LNCAP (cell line): ENCODE data around the gene RPLP2.

Experiments used
- CTCF ChIP-seq: fragments of 450-650 bp; IDR thresholded peaks from 2 replicates; pipeline ENCODE4 v1.5.1; 2017; ENCODE audit warnings: mild to moderate bottlenecking

Gene RPLP2

DNA sequence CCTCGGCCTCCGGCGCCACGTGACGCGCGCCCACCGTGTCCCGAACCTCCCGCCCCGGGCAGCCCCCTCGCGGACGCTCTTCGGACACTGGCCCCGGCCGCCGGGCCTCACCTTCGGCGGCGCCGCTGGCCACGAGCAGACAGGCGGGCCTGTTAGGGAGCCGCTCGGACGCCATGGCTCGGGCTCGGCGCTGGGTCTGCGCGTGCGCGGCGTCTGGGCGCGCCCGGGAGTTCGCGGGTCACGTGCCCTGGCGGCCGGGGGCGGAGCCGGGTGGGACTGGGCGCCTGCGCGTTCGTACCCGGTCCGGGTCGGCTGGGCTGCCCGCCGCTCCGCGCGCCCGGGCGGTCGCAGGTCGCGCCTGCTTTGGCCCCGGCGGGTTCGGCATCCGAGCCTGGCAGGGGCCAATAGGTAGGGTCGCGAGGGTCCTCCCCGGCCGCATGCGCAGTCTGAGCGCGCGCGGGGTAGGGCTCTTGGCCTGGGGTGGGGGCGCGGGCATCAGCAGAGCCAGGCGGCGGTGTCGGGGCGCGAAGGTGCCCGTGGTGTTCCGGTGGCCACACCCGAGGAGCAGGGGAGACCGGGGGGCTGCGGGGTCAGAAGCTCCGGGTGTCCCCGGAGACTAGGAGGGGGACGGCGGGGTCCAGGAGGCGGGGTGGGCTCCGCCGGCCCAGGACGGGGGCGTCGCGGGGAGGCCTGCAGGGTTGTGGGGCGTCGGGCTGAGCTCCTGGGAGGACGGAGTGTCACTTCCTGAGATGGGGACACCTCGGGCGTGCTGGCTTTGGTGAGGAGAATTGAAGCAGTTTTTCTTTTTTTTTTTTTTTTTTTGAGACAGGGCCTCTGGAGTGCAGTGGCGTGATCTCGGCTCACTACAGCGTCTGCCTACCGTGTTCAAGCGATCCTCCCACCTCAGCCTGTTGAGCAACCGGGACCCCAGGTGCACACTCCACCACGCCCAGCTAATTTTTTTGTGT, 32.2 kb upstream of the RPLP2 start, which contains the start of gene GATD1:
Gene GATD1, minus strand, starts transcription at position 200 of the 968 bp plus-strand sequence. Its CDS starts 25 bp downstream, at position 175.
- no peak for TF ChIP-seq CTCF

DNA sequence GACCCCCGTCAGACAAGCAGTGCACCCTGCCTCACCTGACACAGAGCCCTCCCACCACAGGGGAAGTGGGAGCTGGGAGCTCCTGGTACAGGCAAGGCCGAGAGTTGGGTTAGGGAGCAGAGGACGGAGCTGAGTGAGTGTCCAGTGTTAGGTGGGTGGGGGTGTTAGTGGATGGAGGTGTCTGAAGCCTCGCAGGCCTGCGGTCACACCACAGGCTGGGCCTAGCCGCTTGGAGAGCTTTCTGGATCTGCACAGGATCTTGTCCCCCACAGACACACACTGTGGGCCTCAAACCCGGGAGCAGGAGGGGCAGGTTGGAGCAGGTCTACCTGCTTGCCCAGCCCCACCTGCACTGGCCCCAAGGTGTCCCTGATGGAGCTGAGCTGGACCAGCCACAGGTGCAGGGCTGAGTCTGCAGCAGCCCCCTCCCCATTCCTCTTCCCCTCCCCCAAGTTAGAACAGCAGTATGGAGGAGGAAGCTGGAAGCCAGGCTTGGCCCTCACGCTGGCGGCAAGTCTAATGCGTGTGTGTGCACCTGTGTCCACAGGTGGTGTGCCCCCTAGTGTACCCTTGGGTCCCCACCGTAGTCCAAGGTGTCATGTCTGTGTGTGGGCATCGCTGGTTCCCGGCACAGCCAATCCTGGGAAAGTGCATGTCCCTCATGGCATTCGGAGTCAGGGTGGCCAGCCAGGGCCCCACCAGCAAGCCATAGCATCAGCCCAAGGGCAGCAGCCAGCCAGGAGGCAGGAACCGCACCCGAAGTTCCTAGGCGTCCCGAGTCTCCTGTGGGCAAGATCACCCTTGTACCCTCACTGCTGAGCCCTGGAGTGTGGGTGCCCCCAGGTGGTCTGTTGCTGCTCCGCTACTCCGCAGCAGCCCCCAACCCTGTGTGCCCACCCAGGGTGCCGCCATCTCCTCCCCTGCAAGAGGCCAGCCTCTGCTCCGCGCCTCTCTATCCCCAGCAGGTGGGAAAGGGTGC, 30.5 kb upstream of the RPLP2 start:
- no peak; the same call in 1 of the 2 replicates for TF ChIP-seq CTCF

DNA sequence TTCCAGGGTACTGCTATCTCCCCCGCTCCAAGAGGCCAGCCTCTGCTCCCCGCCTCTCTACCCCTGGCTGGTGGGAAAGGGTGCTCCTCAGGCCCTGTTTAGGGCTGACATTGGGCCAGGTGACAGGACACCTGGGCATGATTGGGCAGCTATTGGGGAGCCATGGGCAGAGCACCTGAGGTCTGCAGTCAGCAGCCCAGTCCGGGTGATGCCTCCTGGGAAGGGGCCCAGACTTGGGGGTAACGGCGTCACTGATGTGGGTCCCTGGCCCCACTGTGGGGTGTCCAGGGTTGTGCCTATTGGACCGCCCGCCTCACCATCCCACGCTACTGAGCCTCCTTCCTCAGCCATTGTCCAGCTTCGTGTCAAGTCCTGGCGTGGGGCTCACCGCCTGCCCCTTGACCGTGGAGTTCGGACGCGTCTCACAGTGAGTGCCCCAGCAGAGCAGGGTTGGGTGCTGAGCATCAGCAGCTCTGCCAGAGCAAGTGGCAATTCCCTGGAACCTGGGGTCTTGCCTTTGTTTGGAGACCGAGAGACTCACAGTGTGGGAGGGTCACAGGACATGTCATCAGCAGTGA, 29.7 kb upstream of the RPLP2 start:
- no peak for TF ChIP-seq CTCF

DNA sequence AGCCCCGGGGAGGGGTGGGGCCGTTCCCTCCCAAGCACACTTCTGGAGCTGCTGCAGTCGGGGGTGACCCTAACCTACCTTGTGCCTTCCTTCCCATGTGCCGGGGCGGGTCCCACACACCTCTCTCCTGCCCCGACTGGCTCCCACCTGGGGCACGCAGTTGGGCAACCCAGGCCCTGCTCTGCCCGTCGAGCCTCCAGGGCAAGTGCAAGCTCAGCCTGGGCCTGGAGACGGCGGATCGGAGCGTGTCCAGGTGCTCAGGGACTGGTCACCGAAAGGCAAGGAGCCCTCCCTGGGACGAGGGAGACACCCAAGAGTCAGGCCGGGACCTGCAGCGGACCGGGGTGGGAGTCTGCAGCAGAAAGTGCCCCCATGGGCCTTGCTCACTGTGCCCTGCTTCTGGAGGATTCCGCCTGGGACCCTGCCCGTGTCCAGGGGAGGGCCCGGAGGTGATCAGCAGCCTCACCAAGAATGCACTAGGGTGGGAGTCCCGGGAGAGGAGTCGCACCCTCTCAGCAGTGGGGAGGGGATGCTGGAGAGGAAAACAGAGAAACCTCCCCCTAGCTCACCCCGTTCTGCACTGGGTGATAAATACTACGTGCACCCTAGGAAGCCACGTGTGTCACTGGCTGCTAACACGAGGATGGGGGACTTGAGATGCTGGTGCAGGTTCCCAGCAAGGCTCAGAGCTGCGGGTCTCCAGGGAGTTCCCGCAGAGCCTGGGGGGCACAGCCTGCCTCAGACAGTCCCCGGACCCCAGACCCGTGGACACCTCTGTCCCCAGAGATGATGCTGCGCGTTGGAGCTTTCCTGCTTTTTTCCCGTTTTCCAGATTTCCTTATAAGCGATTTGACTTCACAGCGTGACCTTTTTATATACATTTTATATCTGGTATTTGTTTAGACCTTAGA, 27.2 kb upstream of the RPLP2 start:
- no peak for TF ChIP-seq CTCF

GRCh38 chr11:783581-784015, 26.2 kb upstream of the RPLP2 start:
- peak; percentile 72 for TF ChIP-seq CTCF

DNA sequence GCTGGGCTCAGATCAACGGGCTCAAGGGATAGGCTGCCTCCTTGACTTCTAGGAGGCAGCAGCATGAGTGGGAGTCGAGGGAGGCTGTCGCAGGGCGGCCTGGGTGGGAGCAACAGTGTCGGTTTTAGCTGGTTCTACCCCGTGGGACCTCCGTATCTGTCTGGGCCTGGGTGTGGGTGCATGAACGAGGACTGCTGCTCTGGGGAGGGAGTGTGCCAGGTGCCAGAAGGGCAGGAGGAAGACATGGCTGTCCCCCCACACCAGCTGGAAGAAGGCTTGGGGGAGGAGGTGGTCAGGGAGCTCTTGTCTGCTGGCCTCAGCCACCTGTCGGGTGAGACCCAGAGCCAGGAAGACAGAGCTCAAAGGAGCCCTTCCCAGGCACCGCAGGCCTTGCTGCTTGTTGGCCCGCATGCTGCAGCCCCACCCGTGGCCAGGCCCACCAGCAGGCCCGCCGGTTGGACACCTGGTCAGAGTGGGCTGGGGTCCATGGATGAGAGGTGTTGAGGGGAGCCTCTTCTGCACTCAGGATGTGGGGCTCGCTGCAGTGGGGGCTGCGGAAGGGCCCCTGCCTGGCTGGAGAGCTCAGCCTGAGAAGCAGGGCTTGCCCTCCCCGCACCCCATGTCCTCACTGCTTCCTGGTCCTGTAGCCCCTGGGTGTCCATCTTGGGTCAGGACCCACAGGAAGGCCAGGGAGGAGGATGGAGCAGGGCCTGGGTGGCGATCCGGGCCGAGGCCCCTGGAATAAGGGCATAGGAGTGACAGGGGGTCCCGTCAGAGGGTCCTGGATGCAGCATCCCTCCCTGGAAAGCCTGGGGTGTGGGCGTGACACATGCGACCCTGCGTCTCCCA, 23.3 kb upstream of the RPLP2 start:
- no peak for TF ChIP-seq CTCF
